ENCODE results near the gene ARHGAP8. TPM values are rescaled to one million over a fixed set of nuclear protein-coding genes. Genes with fewer than 3 reads are reported as not detected.

The ARHGAP8 gene
- total and polyA plus RNA-seq, 2 donors (not counting 1 experiment from before 2014, with no cell fraction given), result 0.07 to 0.17 TPM

GRCh38 chr22:44732661-44733060, 19.7 kb upstream of the ARHGAP8 start:
- Histone ChIP-seq H3K4me3 (replicated peaks in 1 of 4; ENCODE audit: control extremely low read depth in 1 of 4, insufficient read depth in 1 of 4, low read depth in 3 of 4, low read length in 4 of 4) (no peak overlapping the region), H3K27ac (ENCODE audit: insufficient read depth, low read length) (no peak overlapping the region), H3K9ac (ENCODE audit: insufficient read depth, low read length) (no peak overlapping the region), H3K4me2 (ENCODE audit: extremely low read depth, insufficient read depth, low read length) (no peak overlapping the region), H3K27me3 (ENCODE audit: control insufficient read depth, insufficient read depth, low read length) (peaks cover 13% of the 10 kb centered on the region), H2AFZ (ENCODE audit: low read length) (no peak overlapping the region), H3K4me1 (ENCODE audit: control insufficient read depth, extremely low read depth, insufficient read depth, low read length) (peaks cover 9% of the 10 kb centered on the region), H3K9me3 (ENCODE audit: control insufficient read depth, insufficient read depth, low read depth, low read length) (no peaks in the 10 kb centered on the region), H3K36me3 (ENCODE audit: control insufficient read depth, insufficient read depth, low read length) (no peaks in the 10 kb centered on the region), H3K79me2 (ENCODE audit: control insufficient read depth, insufficient read depth, low read length) (no peaks in the 10 kb centered on the region), H4K20me1 (ENCODE audit: control insufficient read depth, extremely low read depth, insufficient read depth, low read length) (no peaks in the 10 kb centered on the region)
- no peak for DNase-seq (ENCODE audit: low read depth in 2 of 2)
- no peak for TF ChIP-seq CTCF (conservative IDR thresholded peaks at IDR 0.05 in 1 of 2, IDR thresholded peaks at IDR 0.05 in 1 of 2; ENCODE audit: low read depth in 1 of 2, low read length in 2 of 2)

DNA sequence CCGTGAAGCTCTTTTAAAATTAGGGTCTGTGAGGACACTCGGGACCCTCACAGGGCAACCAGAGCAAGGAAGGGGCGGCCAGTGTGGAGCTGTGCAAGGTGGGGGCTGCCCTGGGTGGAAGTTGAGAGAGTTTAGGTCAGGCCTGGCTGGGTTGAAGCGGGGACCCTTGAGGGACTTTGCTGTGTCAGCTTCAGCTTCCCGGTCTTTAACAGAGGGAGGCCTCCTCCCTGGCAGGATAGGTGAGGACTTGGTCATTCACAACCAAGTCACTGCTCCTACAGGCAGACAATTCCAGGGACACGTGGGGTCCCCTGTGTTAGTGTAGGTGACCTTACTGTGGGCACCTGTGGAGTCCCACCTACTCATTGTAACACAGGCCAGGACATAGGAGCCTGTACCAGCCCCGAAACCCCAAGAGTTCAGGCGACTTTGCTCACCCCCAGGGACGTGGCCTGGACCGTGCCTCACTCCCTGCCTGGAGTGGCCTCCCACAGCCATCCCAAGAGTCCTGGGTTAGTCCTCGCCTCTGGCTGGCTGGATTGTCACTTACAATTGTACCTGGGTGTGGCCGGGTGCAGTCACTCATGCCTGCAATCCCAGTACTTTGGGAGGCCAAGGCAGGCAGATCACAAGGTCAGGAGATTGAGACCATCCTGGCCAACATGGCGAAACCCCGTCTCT, 18.8 kb upstream of the ARHGAP8 start:
- TF ChIP-seq EZH2 (IDR thresholded peaks at IDR 0.05; ENCODE audit: low read length, missing control alignments) (no peak), CTCF (conservative IDR thresholded peaks at IDR 0.05 in 1 of 2, IDR thresholded peaks at IDR 0.05 in 1 of 2; ENCODE audit: low read depth in 1 of 2, low read length in 2 of 2) (no peak)

GRCh38 chr22:44734278-44734677, 18.1 kb upstream of the ARHGAP8 start:
- Histone ChIP-seq H4K20me1 (ENCODE audit: control insufficient read depth, extremely low read depth, insufficient read depth, low read length) (no peaks in the 10 kb centered on the region), H3K4me2 (ENCODE audit: extremely low read depth, insufficient read depth, low read length) (no peak overlapping the region)

More for the DNA sequence above, 18.8 kb upstream of the ARHGAP8 start:
- no peak overlapping the region for H3K27ac ChIP-seq (ENCODE audit: insufficient read depth, low read length)
- peaks cover 13% of the 10 kb centered on the region for H3K27me3 ChIP-seq (ENCODE audit: control insufficient read depth, insufficient read depth, low read length)
- H3K9me3 ChIP-seq (ENCODE audit: control insufficient read depth, insufficient read depth, low read depth, low read length), result no peaks in the 10 kb centered on the region
- no peaks in the 10 kb centered on the region for H3K36me3 ChIP-seq (ENCODE audit: control insufficient read depth, insufficient read depth, low read length)
- no peak overlapping the region for H3K4me3 ChIP-seq (replicated peaks in 1 of 4; ENCODE audit: control extremely low read depth in 1 of 4, insufficient read depth in 1 of 4, low read depth in 3 of 4, low read length in 4 of 4)
- H3K4me1 ChIP-seq (ENCODE audit: control insufficient read depth, extremely low read depth, insufficient read depth, low read length), result peaks cover 9% of the 10 kb centered on the region
- no peak for DNase-seq (ENCODE audit: low read depth in 2 of 2)
- no peaks in the 10 kb centered on the region for H3K79me2 ChIP-seq (ENCODE audit: control insufficient read depth, insufficient read depth, low read length)
- no peak overlapping the region for H3K4me2 ChIP-seq (ENCODE audit: extremely low read depth, insufficient read depth, low read length)
- no peak overlapping the region for H3K9ac ChIP-seq (ENCODE audit: insufficient read depth, low read length)
- no peaks in the 10 kb centered on the region for H4K20me1 ChIP-seq (ENCODE audit: control insufficient read depth, extremely low read depth, insufficient read depth, low read length)
- no peak overlapping the region for H2AFZ ChIP-seq (ENCODE audit: low read length)

More at GRCh38 chr22:44734278-44734677, 18.1 kb upstream of the ARHGAP8 start:
- H2AFZ ChIP-seq (ENCODE audit: low read length), result no peak overlapping the region
- no peaks in the 10 kb centered on the region for H3K9me3 ChIP-seq (ENCODE audit: control insufficient read depth, insufficient read depth, low read depth, low read length)
- no peak overlapping the region for H3K9ac ChIP-seq (ENCODE audit: insufficient read depth, low read length)
- TF ChIP-seq CTCF (conservative IDR thresholded peaks at IDR 0.05 in 1 of 2, IDR thresholded peaks at IDR 0.05 in 1 of 2; ENCODE audit: low read depth in 1 of 2, low read length in 2 of 2) (no peak), EZH2 (IDR thresholded peaks at IDR 0.05; ENCODE audit: low read length, missing control alignments) (no peak)
- no peaks in the 10 kb centered on the region for H3K79me2 ChIP-seq (ENCODE audit: control insufficient read depth, insufficient read depth, low read length)
- H3K27ac ChIP-seq (ENCODE audit: insufficient read depth, low read length), result no peak overlapping the region
- H3K4me1 ChIP-seq (ENCODE audit: control insufficient read depth, extremely low read depth, insufficient read depth, low read length), result peaks cover 5% of the 10 kb centered on the region
- H3K4me3 ChIP-seq (replicated peaks in 1 of 4; ENCODE audit: control extremely low read depth in 1 of 4, insufficient read depth in 1 of 4, low read depth in 3 of 4, low read length in 4 of 4), result no peak overlapping the region
- H3K27me3 ChIP-seq (ENCODE audit: control insufficient read depth, insufficient read depth, low read length), result peaks cover 13% of the 10 kb centered on the region
- H3K36me3 ChIP-seq (ENCODE audit: control insufficient read depth, insufficient read depth, low read length), result no peaks in the 10 kb centered on the region
- no peak for DNase-seq (ENCODE audit: low read depth in 2 of 2)
